ENCODE data around the gene NBEAL2. TPM values are rescaled to one million over a fixed set of nuclear protein-coding genes. Genes with fewer than 3 reads are reported as not detected.

NBEAL2 gene
- total RNA-seq, 1 experiment from 2014 or later: 50.7 TPM

DNA sequence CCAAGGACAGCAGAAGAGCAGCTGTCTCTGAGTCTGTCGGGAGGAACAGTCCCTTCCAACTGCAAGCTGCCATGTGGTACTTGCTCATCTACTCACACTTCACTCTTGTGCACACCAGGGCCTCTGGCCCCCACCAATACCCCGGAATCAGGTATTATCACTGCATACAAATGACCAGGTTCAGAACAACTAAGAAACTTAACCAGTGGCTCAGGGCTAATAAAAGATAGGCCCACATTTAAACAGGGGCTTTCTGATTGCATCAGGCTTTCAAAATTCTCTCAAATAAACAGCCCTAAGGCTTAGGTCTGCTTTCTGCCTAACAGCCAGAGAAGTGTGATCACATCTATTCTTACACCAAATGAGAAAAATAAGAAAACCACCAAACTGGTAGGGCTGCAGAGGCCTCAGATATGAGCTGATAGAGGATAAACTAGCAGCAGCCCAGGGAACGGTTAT, 23.6 kb upstream of the NBEAL2 start:
- Histone ChIP-seq H3K9me3 (ENCODE audit: low read length) (no peaks in the 10 kb centered on the region), H3K79me2 (ENCODE audit: low read length) (peaks cover 98% of the 10 kb centered on the region), H2AFZ (ENCODE audit: low read length) (no peak overlapping the region), H3K27ac (ENCODE audit: low read length) (no peak overlapping the region), H4K20me1 (ENCODE audit: low read length) (peaks cover 80% of the 10 kb centered on the region), H3K36me3 (ENCODE audit: low read depth, low read length) (peaks cover 9% of the 10 kb centered on the region), H3K9ac (ENCODE audit: low read length) (no peak overlapping the region), H3K4me2 (ENCODE audit: low read length) (no peak overlapping the region), H3K27me3 (ENCODE audit: low read length) (no peaks in the 10 kb centered on the region), H3K9me2 (replicated peaks; ENCODE audit: low read length) (no peaks in the 10 kb centered on the region), H3F3A (ENCODE audit: low read length, unreplicated experiment) (no peaks in the 10 kb centered on the region), H3K4me1 (ENCODE audit: insufficient read depth, low read length) (peaks cover 22% of the 10 kb centered on the region), H3K4me3 (ENCODE audit: low read length) (no peak overlapping the region)
- no TSS peak for BruUV-seq (replicated peaks)
- ATAC-seq (no peak), DNase-seq (no peak)
- intact Hi-C loops (cut with micrococcal nuclease): no loop called here
- ChIA-PET POLR2A (ENCODE audit: unreplicated experiment) (no interaction called here), CTCF (no interaction called here)
- TF ChIP-seq EZH2 (IDR thresholded peaks at IDR 0.05; ENCODE audit: low read length, unreplicated experiment) (no peak), CTCF (conservative IDR thresholded peaks at IDR 0.05; ENCODE audit: low read depth, low read length) (no peak), EZH2phosphoT487 (IDR thresholded peaks at IDR 0.05; ENCODE audit: borderline replicate concordance, low read length) (no peak)

DNA sequence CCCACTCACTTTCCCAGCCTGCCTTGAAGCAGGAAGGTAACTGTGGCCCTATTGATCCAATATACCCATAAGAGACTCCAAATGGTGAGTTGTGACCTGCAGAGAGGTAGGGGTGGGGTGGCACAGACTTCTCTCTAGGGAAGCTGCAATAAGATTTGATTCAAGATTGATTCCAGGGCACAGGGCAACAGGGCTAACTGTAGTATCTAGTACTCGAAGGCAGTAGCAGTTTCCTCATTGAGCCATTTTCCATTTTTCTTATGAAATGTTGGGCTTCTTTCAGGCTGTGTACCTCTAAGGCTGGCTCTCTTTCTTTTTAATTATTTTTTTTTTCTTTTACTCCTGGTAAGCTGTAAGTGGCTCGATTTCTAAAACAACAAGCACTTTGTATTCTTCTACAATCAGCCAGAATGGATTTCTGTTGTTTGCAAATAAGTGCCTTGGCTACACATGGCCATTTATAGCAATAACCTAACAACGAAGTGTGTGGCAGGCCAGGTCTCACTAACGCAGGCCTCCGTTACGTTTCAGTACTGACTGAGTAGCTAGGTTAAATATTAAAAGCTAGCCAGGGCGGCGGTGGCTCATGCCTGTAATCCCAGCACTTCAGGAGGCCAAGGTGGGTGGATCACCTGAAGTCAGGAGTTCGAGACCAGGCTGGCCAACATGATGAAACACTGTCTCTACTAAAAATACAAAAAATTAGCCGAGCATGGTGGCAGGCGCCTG, 22.2 kb upstream of the NBEAL2 start:
- no peak for ATAC-seq
- Histone ChIP-seq H3K79me2 (ENCODE audit: low read length) (peaks cover 99% of the 10 kb centered on the region), H2AFZ (ENCODE audit: low read length) (no peak overlapping the region), H3K9ac (ENCODE audit: low read length) (no peak overlapping the region), H3K9me2 (replicated peaks; ENCODE audit: low read length) (no peaks in the 10 kb centered on the region), H3K36me3 (ENCODE audit: low read depth, low read length) (peaks cover 9% of the 10 kb centered on the region), H3F3A (ENCODE audit: low read length, unreplicated experiment) (no peaks in the 10 kb centered on the region), H3K4me1 (ENCODE audit: insufficient read depth, low read length) (peaks cover 32% of the 10 kb centered on the region), H3K27ac (ENCODE audit: low read length) (no peak overlapping the region), H3K9me3 (ENCODE audit: low read length) (no peaks in the 10 kb centered on the region), H3K4me2 (ENCODE audit: low read length) (no peak overlapping the region), H3K4me3 (ENCODE audit: low read length) (no peak overlapping the region), H4K20me1 (ENCODE audit: low read length) (peaks cover 85% of the 10 kb centered on the region), H3K27me3 (ENCODE audit: low read length) (no peaks in the 10 kb centered on the region)
- BruUV-seq (replicated peaks): no TSS peak
- ChIA-PET CTCF (no interaction called here), POLR2A (ENCODE audit: unreplicated experiment) (interaction anchor here (0.6 to 1.0 kb wide), 2 partner anchors 20 kb away, joined by 10 to 14 read pairs; no protein-coding TSS in a partner anchor)
- intact Hi-C loops (cut with micrococcal nuclease): no loop called here
- no peak for DNase-seq
- TF ChIP-seq CTCF (conservative IDR thresholded peaks at IDR 0.05; ENCODE audit: low read depth, low read length): no peak
- TF ChIP-seq EZH2phosphoT487 (IDR thresholded peaks at IDR 0.05; ENCODE audit: borderline replicate concordance, low read length): no peak
- no peak for TF ChIP-seq EZH2 (IDR thresholded peaks at IDR 0.05; ENCODE audit: low read length, unreplicated experiment)

DNA sequence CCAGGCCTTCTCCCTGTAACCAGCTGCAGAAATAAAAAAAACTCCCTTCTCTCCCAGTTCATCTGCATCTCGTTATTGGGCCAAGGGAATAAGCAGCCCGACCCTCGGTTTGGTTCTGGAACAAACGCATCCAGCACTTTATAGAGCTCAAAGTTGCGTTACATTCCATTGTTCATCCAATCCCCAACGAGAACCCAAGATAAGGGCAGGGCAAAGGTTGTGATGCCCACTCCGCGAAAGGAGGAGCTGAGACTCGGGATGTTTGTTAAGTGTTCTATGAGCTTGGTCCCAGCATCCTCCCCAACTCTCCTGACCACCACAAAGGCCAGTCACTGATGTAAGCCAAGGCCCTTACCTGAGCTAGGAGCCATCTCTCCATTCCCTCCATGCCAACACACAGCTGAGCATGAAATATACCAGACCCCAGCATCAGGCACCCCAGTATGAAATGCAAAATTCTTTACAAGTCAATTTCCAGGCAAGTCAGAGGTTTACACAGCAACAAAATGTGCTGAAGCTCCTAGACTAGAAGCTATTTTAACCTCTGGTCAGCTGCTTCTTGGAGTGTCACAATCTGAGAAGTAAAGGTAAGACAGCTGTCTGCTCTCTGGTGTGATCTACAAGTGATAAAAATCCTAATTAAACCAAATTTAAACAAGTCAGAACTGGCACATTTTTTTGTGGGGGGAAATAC, 20.9 kb upstream of the NBEAL2 start:
- Histone ChIP-seq H3K4me1 (ENCODE audit: insufficient read depth, low read length) (peaks cover 37% of the 10 kb centered on the region), H3K9ac (ENCODE audit: low read length) (no peak overlapping the region), H3K9me3 (ENCODE audit: low read length) (no peaks in the 10 kb centered on the region), H3K36me3 (ENCODE audit: low read depth, low read length) (peaks cover 9% of the 10 kb centered on the region), H3K27me3 (ENCODE audit: low read length) (no peaks in the 10 kb centered on the region), H3K4me2 (ENCODE audit: low read length) (no peak overlapping the region), H3K27ac (ENCODE audit: low read length) (no peak overlapping the region), H4K20me1 (ENCODE audit: low read length) (peaks cover 79% of the 10 kb centered on the region), H3K79me2 (ENCODE audit: low read length) (peaks cover 96% of the 10 kb centered on the region), H3K4me3 (ENCODE audit: low read length) (no peak overlapping the region), H3F3A (ENCODE audit: low read length, unreplicated experiment) (no peaks in the 10 kb centered on the region), H3K9me2 (replicated peaks; ENCODE audit: low read length) (no peaks in the 10 kb centered on the region), H2AFZ (ENCODE audit: low read length) (no peak overlapping the region)
- BruUV-seq (replicated peaks): no TSS peak
- intact Hi-C loops (cut with micrococcal nuclease): no loop called here
- ChIA-PET CTCF (no interaction called here), POLR2A (ENCODE audit: unreplicated experiment) (interaction anchor here (0.6 kb wide), 1 partner anchor 733 kb away, joined by 4 read pairs; no protein-coding TSS in a partner anchor)
- DNase-seq (no peak), ATAC-seq (no peak)
- no peak for TF ChIP-seq CTCF (conservative IDR thresholded peaks at IDR 0.05; ENCODE audit: low read depth, low read length)

Measured in PC-3 (cell line).